ENCODE data around the gene RPRD2.
"Not testable (repeated sequence)": the region's sequence is repeated elsewhere in the genome, so short reads cannot be mapped to it uniquely, and the experiment has no call there.

RPRD2 gene

DNA sequence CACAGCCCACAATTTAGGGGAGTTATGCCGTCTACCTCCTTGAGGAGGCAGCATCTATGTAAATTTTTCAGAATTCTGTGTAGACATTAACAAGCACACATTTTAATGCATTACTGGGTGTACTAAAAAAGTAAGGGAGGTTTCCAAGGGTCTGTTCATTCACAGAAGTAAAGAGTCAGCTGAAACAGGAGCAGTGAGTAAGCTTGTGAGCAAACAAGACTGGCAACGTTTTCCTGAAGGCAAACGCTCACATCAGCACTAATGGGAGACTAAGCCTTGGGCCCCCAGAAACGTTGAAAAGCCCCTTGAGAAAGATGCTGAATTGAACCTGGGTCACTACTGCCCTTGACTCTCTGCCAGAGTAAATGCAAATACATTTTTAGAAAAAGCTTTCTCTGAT lies 25.7 kb downstream of the RPRD2 start:
- no peak for FAIRE-seq

GRCh38 chr1:150392627-150393026 lies 28.7 kb downstream of the RPRD2 start:
- no peak for FAIRE-seq

DNA sequence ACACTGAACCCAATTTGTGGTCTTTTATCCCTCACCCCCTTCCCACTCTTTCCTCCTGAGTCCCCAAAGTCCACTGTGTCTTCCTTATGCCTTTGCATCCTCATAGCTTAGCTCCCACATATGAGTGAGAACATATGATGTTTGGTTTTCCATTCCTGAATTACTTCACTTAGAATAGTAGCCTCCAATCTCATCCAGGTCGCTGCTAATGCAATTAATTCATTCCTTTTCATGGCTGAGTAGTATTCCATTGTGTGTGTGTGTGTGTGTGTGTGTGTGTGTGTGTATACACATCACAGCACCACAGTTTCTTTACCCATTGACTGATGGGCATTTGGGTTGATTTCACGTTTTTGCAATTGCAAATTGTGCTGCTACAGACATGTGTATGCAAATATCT lies 31.2 kb downstream of the RPRD2 start:
- not testable (repeated sequence) for FAIRE-seq

DNA sequence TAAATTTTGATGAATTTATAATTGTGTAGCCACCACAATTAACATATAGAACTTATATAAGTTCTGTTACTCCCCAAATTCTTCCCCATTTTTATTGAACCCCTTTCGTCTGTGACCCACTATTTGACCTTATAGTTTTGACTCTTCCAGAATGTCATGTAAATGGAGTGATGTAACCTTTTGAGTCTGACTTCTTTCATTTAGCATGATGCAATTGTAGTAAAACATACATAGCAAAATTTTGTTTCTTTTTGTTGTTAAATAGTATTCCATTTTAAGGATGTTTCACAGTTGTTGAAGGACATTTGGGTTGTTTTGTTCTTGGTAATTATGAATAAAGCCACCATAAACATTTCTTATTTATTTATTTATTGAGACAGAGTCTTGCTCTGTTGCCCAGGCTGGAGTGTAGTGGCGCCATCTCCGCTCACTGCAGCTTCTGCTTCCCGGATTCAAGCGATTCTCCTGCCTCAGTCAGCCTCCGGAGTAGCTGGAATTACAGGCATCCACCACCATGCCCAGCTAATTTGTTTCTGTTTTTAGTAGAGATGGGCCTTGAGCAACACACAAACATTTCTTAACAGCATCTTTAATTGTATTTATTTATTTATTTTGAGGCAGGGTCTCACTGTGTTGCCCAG lies 33.6 kb downstream of the RPRD2 start:
- no peak for FAIRE-seq

- no peak for FAIRE-seq
Observed at GRCh38 chr1:150404465-150404864, 40.5 kb downstream of the RPRD2 start.

GRCh38 chr1:150405660-150406059 lies 41.7 kb downstream of the RPRD2 start:
- FAIRE-seq = no peak

- FAIRE-seq = no peak
Observed at GRCh38 chr1:150406483-150406882, 42.5 kb downstream of the RPRD2 start.

DNA sequence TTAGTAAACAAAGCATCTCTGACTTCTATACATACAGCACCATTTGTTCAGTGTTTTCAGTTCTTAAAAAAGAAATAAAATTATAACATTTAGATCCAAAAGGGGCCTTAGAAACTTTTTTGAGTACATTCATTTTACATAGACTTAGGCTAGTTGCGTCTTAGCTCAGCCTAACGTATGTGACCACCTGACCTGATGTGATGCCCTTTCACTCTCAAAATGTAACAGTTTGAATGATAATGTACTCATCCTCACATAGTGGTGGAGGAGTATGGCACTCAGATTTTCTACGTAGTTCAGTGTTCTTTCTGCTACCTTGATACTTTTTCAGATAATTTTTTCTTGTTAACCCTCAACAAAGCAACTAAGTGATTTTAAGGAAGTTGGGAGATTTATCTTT lies 43.4 kb downstream of the RPRD2 start:
- FAIRE-seq = no peak

DNA sequence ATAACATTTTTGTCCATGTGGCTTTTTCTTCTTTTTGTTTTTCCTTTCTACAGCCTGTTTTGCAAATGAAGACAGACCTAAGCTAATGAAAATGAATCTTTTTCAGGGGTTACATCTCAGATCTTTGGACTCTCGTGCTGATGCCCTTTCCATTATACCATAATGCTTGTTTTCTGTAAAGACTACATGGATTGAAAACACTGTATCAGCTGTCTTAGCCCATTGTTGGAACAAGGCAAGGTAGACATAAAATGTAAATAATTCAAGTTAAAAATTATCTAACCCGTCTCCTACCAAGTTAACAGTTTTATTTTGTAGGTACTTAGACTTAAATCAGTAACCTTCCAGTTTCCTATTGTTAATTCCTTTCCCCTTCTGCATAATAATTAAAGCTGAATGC lies 44.9 kb downstream of the RPRD2 start:
- no peak for FAIRE-seq

DNA sequence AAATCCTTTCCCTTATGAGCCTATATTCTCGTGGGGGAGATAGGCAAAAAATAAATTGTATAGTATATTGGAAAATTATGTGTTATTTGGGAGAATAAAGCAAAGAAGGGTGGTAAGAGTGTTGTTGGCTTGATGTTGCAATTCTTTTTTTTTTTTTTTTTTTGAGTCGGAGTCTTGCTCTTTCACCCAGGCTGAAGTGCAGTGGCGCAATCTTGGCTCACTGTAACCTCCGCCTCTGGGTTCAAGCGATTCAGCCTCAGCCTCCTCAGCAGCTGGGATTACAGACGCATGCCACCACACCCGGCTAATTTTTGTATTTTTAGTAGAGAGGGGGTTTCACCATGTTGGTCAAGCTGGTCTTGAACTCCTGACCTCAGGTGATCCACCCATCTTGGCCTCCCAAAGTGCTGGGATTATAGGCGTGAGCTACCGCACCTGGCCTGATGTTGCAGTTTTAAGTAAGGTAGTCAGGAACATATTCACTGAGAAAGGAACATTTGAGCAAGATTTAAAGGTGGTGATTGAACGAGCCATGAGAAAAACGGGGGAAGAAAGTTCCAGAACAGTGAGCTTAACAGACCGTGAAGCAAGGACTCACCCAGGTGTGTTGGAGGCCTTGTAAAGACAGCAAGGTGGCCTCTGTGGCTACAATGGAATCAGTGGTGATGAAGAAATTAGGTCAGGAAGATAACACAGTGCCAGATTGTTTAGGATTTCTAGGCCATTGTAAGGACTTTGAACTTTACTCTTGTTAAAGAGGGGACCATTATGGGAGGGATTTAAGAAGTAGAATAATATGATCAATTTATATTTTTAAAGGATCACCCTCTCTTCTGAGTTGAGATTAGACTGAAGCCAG lies 45.8 kb downstream of the RPRD2 start:
- no peak for FAIRE-seq

DNA sequence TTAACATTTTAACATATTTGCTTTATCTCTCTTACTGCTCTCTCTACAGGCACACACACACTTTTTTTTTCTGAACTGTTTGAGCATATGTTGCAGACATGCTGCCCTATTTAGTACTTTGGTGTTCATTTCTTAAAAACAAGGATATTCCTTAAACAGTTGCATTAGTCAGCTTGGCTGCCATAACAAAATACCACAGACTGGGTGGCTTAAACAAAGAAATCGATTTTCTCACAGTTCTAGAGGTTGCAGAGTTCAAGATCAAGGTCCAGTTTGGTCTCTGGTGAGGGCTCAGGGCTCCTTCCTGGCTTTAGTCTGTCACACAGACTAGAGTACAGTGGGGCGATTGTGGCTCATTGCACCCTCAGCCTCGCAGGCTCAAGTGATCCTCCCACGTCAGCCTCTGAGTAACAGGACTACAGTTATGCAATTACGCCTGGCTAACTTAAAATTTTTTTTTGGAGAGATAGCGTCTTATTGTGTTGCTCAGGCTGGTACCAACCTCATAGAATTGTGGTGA lies 46.7 kb downstream of the RPRD2 start:
- no peak for FAIRE-seq

DNA sequence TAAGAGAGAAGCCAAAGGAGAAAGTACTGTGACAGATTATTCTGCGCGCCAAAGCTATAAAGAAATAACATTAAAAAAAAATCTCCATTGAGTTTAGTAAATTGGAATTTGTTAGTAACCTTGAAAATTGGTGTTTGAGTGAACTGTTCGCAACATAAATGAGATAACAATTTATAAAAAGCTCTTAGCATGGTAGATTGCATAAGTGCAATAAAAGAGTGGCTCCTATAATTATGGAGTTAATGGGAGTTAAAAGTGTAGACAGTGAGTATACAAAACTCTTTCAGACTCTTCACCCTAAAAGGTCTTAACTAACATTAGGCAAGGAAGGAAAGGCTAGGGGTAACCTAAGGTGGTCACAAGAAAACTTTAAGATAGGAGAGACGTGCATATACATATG lies 50.6 kb downstream of the RPRD2 start:
- no peak for FAIRE-seq

DNA sequence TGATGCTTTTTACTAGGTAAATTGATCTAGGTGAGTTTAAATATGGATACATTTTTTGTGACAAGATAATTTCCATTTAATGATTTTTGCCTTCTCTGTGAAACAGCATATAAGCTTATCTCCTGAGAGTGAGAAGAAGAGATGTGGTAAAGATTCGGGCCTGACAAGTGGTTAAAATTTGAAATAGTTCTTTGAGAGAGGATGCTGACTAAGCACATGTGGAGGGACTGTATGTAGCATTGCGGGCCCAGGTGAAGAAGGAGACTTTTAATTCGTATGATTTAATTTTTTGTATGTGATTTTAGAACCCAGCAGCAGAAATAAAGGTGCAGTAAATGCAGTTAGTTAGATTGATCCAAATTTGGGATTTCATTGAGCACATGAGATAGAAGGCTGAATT lies 51.9 kb downstream of the RPRD2 start:
- no peak for FAIRE-seq

DNA sequence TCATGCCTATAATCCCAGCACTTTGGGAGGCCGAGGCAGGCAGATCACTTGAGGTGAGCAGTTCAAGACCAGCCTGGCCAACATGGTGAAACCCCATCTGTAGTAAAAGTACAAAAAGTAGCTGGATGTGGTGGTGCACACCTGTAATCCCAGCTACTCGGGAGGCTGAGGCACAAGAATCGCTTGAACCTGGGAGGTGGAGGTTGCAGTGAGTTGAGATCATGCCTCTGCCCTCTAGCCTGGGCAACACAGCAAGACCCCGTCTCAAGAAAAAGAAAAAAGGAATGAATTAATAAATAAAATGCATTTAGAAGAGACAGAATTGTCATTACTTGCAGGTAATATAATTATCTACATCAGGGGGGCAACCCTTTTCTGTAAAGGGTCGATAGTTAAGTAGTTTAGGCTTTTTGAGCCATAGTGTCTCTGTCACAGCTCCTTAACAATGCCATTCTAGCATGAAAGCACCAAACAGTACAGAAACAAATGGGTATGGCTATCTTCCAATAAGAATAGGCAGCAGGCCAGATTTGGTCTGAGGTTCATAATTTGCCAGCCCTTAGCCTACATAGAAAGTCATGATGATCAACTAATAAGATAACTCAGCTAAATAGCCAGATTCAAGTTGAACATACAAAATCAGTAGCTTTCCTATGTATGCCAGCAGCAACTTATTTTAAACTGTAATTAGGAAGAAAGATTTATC lies 56.8 kb downstream of the RPRD2 start:
- no peak for FAIRE-seq

GRCh38 chr1:150422541-150422940 lies 58.6 kb downstream of the RPRD2 start:
- FAIRE-seq = no peak

- FAIRE-seq = no peak
Observed at GRCh38 chr1:150429805-150430204, 65.9 kb downstream of the RPRD2 start.

DNA sequence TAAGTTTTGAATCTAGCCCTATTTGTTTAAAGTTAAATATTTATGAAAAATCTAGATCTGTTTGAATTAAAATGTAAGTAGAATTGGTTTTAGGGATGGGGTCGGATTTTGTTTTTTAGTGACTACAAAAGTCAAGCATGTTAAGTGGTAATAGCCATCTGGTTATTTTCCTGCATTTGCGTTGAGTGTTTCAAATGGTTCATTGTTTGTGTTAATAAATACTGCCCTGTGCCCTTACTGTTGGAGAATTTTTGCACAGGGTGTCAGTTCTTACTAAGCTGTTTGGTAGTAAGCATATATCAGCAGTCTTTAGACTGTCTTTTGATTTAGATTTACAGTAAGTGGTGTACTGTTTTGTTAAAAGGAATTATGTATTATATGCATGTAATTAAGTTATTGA lies 77.2 kb downstream of the RPRD2 start:
- no peak for FAIRE-seq

- FAIRE-seq = no peak
Observed at GRCh38 chr1:150444232-150444631, 80.3 kb downstream of the RPRD2 start.

- FAIRE-seq = no peak
Observed at GRCh38 chr1:150456146-150456647, 92.2 kb downstream of the RPRD2 start.

DNA sequence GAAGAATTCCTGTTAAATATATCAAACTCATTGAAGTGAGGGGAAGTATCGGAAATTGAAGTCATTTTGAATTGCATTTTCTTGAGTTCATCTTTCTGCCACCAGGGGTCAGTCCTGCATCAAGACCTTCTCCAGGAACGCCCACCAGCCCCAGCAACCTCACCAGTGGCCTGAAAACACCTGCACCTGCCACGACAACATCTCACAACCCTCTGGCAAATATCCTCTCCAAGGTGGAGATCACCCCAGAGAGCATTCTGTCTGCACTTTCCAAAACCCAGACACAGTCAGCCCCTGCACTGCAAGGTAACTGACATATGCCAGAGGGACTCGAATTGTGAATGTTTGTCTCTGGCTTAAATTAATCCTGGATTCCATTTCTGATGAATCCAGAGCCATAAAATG lies 100.5 kb downstream of the RPRD2 start:
- no peak for FAIRE-seq

DNA sequence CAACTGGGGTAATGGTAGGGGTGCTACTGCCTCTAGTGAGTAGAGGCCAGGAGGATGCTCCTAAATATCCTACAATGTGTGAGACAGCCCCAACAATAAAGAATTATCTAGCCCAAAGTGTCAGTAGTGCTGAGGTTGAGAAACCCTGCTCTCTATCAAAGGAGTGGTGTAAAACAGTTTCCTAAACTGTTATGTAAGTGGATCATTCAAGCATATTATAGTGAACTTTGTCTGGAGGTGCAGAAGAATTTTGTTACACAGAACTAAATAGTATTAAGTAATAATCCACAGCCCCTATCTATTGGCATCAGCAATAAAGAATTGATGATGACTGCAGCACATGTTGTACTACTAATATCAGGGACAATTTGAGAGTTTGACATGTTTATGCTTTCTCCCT lies 103.0 kb downstream of the RPRD2 start:
- no peak for FAIRE-seq

DNA sequence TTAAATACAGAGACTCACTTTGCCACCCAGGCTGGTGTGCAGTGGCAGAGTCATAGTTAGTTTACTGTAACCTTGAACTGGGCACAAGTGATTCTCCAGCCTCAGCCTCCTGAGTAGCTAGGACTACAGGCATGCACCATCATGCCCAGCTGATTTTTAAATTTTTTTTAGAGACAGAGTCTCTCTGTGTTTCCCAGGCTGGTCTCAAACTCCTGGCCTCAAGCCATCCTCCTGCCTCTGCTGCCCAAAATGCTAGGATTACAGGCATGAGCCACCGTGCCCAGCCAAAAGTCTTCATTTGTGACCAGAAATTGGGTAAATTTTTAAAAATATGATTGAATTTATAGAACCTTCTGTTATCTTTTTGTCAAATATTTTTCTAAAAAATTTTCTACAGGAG lies 105.3 kb downstream of the RPRD2 start:
- no peak for FAIRE-seq

- FAIRE-seq = no peak
Observed at GRCh38 chr1:150472601-150473200, 108.8 kb downstream of the RPRD2 start.

Measured in colon (tissue), 2 donors.